Activated CD8-positive, alpha-beta memory T cell treated with anti-CD3 and anti-CD28 coated beads for 4 hours (primary cell): ENCODE data around the gene UNC119B.
"Not testable (repeated sequence)": the region's sequence is repeated elsewhere in the genome, so short reads cannot be mapped to it uniquely, and the experiment has no call there.

Experiments
- DNase-seq, 2 donors: peaks; one replicate each; pipeline ENCODE4 v3.0.0-alpha.2; 2020; ENCODE audit warnings: low read depth in 2 of 2

UNC119B gene

GRCh38 chr12:120719072-120719471, 8.8 kb downstream of the UNC119B start:
- no peak for DNase-seq

GRCh38 chr12:120719496-120720233, 9.4 kb downstream of the UNC119B start:
- DNase-seq: no peak

- DNase-seq: no peak
Observed at GRCh38 chr12:120720234-120720986, 10.2 kb downstream of the UNC119B start.

GRCh38 chr12:120720987-120721801, 10.9 kb downstream of the UNC119B start:
- DNase-seq: no peak

- DNase-seq: no peak
Observed at GRCh38 chr12:120721866-120722265, 11.6 kb downstream of the UNC119B start.

GRCh38 chr12:120722784-120723183, 12.5 kb downstream of the UNC119B start:
- no peak for DNase-seq

GRCh38 chr12:120724720-120725119, 14.5 kb downstream of the UNC119B start:
- no peak for DNase-seq

- DNase-seq: no peak
Observed at GRCh38 chr12:120725151-120725658, 14.9 kb downstream of the UNC119B start.

- DNase-seq: peak; percentile 70 to 73
Observed at GRCh38 chr12:120725659-120726509, 15.6 kb downstream of the UNC119B start, which contains the start of gene ACADS. Gene ACADS (plus strand): TSS chr12:120725826. CDS start chr12:120725886, 60 bp downstream.

GRCh38 chr12:120726510-120726793, 16.2 kb downstream of the UNC119B start:
- no peak for DNase-seq

- DNase-seq: no peak
Observed at GRCh38 chr12:120726961-120727360, 16.7 kb downstream of the UNC119B start.

GRCh38 chr12:120732198-120732597, 21.9 kb downstream of the UNC119B start:
- not testable (repeated sequence) for DNase-seq

GRCh38 chr12:120733574-120733973, 23.3 kb downstream of the UNC119B start:
- DNase-seq: no peak

- DNase-seq: no peak
Observed at GRCh38 chr12:120734210-120734609, 24.0 kb downstream of the UNC119B start.

- no peak for DNase-seq
Observed at GRCh38 chr12:120735181-120735580, 24.9 kb downstream of the UNC119B start.

- no peak for DNase-seq
Observed at GRCh38 chr12:120736404-120737331, 26.4 kb downstream of the UNC119B start.

- DNase-seq: no peak
Observed at GRCh38 chr12:120737557-120738251, 27.4 kb downstream of the UNC119B start.

- DNase-seq: no peak
Observed at GRCh38 chr12:120738252-120739030, 28.2 kb downstream of the UNC119B start.
